SK-N-DZ (cell line): ENCODE data around the gene SORCS2.

Source experiments
- DNase-seq: peaks from one replicate; pipeline ENCODE4 v3.0.0-alpha.2; 2015; ENCODE audit warnings: low spot score

Gene SORCS2

DNA sequence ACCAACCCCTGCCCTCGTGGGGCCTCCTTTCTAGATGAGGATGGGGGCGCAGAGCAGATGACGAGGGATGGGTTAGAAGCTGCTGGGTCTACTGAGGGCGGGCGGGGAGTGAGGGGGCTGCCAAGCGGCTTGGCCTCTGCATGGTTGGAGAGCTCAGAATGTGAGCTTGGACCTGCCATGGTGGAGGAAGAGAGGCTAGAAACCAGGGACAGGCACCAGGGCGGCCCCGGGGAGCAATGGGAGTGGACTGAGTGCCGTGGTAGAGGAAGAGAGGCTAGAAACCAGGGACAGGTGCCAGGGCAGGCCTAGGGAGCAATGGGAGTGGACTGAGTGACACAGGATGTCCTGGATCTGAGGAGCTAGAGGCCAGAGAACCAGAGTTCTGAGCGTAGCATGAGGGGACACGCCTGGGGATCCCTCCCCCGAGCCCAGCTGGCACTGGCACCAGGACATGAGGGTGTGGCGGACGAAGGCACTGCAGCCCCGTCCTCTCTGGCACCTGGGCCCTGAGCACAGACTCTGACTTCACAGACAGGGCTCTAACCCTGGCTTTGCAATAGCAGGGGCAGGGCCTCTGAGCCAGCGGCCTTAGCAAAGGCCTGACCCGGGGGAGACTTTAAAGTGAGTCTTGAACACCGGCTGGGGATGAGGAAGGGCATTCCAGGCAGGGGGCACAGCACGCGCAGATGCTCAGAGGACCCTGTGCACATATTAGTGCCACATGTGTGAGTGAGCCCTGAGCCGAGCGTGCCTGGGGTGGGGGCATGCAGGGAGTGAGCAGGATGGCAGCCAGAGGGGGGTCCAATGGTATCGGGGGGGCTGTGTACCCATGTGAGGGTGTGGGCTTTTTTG is 456.4 kb downstream of the SORCS2 start:
- no peak for DNase-seq

DNA sequence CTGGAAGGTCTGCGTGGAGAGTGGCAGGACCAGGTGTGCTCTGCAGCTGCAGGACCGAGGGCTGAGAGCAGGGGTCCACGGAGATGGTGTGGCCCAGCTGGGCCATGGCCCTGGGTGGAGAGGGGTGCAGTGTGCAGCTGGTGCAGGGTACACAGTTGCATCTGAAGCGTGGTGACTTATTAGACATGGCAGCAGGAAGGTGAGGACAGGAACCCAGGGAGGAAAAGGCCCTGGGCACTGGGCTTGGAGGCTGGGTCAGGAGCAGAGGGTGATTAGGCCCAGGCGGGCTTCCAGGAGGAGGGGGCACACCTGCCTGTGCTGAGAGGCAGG is 457.0 kb downstream of the SORCS2 start:
- no peak for DNase-seq

DNA sequence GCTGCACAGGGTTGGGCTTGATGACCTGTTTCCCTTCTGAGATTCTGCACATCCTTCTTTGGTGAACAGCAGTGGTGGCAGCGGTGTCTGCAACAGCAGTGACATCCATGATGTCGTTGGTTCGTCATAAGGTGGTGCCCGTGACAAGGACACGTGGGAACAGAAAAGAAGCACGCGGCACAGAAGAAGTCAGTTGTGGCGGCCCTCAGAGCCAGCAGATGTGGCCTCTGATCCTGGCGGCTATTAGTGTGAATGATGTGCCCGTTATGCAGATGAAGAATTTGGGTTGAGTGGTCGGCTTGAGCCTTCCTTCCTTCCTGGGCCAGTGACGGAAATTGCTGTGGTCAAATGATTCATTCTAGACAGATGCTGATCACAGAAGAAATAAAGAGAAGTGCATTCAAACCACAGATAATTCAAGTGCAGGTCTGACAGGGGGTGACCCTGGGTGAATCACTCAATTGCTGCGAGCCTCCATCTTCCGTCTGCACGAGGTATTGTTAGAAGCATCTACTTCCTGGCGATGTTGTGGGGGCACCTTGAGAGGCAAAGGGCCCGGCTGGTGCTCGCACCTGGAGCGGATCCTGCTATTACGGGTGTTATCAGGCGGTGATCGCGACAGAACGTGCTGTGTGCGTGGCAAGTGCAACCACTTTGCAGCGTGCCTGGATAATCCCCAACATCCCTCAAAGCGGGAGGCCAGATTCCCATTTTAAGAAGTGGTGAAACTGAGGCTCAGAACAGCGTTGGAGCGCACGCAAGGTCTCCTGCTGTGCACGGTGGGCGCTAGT is 457.6 kb downstream of the SORCS2 start:
- DNase-seq, result no peak

DNA sequence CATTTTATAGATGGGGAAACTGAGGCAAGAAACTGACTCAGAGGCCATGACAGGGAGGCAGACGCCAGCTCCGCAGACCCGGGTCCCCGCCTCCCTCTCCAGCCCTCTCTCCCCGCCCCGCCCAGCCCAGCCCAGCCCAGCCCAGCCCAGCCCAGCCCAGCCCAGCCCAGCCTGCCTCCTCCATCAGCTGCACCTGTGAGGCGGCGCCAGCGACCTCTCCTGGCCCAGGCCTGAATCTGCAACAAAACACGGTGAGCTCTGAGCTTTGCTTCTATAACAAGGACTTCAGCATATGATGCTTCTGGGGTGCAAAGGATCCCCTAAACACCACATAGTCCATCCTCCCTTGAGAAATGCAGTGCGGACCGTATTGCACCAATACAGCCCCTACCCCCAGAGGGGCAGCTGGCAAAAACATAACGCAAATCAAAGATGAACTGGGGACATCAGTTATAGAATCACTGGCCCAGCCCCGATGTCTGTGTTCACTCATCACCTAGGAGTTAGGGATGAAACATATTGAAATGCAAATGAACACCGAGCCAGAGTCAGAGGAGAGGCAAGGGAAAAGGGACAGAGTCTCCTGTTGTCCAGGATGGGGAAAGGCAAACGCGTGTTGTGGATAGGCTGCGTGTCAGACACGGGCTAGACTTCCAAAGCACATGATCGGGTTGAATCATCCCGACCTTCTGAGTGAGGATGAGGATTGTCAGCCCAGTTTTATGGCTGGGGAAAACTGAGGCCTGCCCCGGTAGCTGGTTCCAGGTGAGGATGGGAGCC is 458.5 kb downstream of the SORCS2 start:
- DNase-seq, result no peak

DNA sequence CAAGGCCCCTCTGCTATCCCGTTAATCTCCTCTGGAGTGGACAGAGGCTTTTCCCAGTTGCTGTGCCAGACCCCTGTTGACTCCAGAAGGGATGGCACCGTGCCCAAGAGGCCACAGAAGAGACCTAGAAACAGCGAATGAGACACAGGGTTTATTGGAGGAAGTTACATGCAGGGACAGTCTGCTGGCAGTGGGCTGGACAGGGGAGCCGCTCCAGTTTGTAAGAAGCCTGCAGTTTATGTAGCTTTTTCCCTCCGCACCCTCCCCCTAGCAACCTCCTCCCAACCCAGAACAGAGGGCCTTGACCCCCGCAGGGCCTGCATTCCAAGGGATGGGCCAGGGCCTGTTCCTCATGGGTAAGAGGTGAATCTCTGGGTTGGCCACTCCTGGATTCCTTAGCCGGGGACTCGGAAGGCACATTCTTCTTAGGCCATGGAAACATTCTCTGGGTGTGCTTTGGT is 459.2 kb downstream of the SORCS2 start:
- no peak for DNase-seq

DNA sequence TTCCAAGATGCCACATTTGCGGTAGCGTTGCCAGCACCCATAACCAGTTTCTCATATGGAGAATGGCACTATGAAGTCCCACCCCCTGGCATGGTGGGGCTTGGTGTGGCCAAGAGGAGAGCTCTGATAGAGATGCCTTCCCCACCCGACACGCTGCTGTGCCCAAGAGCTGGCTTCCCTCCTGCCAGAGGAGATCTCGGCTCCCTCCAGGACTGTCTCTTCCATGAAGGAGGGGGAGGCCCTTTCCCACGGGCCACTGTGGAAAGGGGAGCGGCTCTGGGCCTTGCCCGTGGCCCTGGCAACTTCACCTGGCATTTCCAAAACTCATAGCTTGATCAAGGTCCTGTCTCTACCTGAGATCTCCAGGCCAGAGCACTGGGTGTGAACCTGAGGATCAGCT is 459.7 kb downstream of the SORCS2 start:
- no peak for DNase-seq

DNA sequence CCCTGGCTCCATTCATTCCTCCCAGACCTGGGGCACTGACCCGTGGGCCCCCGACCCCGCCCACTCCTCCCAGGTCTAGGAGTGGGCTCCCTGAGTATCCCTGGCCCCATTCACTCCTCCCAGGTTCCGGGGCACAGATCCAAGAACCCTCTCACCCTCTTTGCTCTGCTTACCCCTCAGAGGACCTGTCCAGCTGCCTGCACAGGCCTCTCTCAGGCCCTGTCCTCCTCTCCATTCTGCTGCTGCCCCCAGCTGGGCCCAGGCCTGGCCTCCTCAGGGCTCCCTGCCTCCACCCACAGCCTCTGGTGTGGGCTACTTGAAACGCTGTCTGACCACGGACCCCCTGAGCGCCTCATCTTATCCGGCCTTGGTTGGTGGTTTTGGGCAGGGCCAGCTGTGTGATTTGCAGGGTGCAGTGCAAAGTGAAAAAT is 460.1 kb downstream of the SORCS2 start:
- no peak for DNase-seq

DNA sequence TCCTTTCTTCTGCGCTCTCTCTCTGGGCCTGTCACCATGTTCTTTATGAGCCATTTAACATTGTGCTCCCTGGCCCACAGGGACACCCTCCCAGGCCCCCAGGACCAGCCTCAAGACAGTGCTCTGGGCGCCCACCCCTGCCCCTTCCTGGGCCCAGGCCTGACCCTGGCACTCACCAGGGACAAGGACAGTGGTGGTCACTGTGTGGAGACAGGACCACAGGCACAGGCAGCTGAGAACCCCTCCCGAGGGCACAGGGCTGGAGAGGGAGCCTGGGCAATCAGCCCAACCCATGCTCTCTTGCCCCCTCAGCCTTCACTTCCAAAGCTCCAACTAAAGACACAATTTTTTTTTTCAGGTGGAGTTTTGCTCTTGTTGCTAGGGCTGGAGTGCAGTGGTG is 460.6 kb downstream of the SORCS2 start:
- no peak for DNase-seq

DNA sequence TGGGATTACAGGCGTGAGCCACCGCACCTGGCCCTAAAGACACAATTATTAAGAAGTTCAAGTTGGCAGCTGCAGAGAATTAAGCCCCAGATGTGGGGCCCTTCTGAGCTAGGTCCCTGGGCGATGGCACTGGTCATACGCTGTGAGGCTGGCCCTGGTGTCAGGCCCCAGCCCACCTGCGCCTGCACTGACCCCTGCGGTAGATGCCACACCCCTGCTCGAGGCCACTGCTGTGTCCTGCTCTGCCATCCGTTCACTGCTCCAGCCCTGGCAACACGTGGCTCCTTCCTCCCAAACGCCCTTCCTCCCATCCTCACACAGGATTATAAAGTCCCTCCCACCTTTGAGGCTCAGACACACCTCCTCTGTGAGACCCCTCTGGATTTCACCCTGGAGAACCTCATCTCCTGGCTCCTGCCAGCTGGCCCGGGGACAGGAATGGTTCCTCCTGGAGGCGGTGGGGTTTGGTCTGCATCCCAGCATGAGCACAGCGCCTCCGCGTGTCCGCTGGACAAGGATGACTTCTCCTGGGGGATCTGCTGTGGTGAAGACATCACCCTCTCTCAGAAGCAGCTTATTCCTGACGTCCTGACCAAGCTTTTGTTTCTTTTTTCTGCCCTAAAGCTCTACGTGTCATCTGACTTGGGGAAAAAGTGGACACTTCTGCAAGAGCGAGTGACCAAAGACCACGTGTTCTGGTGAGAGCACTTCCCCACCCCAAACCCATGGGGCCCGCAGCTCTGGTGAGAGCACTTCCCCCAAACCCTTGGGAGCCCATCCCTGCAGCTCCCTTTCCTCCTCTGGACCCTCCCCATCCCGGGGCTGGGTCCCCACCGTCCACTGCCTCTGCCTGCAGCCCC is 461.4 kb downstream of the SORCS2 start:
- DNase-seq, result no peak

DNA sequence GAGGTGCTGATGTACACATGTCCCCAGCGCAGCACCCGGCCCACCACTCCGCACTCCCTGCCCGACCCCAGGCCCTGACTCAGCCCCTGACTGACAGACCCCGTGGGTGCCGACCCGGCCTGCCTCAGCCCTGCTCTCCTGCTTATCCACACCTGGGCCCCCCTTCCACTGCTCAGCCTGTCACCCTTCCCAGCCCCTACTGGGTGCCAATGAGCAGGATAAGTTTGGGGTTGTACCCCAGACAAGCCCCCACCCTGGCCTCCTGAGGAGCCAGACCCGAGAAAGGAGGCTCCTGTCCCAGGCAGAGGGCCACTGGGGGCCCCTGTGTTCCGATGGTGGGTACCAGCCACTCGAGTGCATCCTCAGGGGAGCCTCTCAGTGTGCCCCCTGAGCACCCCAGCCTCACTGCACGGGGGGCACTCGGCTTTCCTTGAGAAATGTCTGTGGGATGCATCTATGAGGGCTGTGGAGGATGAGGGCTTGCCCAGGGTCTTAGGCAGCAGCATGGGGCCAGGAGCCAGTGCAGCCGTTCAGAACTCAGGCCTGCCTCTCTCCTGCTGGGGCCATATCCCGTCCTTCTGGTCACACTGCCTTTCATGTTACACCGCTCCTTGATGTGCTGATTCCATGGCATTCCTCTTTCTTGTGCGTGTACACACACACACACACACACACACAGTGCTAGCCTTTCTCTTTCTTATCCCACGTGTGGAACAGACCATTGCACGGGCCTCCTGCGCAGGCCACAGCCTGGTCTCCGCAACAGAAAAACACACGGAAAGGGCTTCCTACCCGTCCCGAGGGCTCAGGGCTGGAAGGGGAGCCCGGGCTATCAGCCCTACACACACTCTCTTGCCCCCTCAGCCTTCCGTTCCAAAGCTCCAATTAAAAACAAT is 462.5 kb downstream of the SORCS2 start:
- DNase-seq, result no peak

DNA sequence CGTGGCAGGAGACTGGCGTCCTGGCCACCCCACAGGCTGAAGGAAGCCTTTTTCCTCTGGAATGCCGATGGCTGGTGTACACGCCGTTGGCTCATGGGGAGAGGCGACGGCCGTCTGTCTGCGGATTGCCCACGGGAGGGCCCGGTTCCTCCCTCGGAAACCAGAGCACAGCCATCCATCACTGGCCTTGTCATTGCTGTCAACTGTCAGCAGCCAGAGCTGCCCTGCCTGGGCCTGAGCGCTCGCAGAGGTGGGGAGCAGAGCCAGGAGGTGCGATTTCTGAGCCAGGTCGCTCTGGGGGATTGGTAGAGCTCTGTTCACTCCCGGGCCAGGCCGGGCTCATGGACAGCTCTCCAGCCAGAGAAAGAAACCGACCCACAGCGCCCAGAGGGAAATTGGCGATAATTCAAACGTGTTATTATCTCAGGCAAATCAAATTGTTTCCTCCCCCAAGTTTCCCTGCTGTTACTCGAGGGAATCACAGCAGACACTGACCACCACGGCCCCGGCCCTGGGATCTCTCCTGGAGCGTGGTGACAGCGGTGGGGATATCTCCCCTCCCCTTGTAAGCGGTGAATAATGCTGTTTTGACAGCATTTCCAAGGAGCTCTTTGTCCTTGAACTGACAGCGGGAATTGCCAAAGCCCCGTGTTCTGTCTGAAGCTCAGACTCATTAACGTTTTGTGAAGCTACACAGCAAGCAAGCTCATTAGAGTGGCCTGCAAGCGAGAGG is 463.3 kb downstream of the SORCS2 start:
- DNase-seq, result peak; percentile 8

DNA sequence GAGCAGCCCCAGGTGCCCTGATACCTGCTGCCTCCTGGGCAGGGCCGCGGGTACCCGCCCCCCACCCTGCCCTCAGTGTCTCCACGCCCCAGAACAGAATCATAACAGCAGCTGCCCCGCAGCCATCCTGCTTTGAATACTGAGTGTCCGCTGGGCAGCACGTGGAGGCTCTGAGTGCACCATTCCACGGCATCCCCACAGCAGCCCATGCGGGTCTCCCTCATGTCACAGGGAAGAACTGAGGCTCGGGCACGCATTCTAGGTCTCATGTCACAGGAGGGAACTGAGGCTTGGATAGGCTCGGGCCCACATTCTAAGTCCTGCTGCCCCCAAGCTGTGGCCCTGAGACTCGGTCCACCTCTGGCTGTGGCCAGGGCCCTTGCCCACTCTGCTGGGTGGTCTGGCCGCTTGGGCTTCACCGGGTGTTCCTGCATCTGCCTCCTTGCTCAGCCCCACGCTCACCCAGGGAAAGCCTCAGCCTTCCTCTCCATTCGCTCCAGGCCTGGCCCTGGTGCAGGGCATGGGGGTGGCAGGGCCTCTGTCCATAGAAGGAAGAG is 464.0 kb downstream of the SORCS2 start:
- DNase-seq, result no peak

DNA sequence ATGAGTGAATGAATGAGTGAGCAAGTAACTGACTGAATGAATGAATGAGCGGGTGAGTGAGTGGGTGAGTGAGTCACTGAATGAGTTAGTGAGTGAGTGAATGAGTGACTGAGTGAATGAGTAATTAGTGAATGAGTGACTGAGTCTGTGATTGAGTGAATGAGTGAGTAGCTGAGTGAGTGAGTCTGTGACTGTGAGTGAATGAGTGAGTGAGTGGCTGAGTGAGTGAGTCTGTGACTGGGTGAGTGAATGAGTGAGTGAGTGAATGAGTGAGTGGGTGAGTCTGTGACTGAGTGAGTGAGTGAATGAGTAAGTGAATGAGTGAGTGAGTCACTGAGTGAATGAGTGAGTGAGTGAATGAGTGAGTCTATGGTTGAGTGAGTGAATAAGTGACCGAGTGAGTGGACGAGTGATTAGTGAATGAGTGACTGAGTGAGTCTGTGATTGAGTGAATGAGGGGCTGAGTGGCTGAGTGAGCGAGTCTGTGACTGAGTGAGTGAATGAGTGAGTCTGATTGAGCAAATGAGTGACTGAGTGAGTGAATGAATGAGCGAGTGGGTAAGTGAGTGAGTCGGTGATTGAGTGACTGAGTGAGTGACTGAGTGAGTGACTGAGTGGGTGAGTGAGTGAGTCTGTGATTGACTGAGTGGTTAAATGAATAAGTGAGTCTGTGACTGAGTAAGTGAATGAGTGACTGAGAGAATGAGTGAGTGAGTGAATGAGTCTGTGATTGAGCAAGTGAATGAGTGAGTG is 465.4 kb downstream of the SORCS2 start:
- DNase-seq, result no peak

DNA sequence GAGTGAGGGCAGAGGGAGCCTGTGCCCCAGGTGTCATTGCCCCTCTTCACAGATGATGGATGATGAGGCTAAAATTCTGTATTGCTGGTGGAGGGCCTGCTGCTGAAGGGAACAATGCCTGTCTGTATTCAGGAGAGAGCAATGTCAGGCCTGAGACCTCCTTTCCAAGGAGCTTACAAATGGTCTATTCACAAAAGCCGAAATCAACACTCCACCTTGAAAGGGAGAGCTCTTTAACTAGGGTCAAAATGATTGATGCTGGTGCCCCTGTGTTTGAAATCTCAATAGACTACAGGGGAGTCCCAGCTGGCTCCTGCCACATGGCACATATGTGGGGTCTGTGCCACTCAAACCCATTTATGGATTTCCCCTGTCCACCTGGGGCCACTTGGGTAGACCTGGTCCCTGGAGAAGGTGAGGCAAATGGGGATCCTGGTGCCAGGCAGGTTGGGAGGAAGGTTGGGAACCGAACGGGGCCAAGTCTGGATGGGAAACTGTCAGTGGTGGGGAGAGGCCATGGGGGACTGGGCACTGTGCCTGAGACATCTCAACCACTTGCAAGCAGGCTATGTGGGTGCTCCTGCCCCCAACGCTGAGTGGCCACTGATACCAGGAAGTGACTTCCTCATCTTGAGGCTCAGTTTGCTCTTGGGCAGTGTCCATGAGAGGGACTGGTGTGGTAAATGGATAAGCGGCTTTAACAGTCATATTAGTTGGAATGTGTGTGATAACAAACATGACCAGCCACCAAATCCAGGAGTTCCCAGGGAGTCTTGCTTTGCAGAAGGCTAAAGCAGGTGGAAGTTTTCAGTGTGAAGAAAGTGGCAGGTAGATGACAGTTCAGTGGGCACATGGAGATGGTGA is 466.2 kb downstream of the SORCS2 start:
- DNase-seq, result no peak

DNA sequence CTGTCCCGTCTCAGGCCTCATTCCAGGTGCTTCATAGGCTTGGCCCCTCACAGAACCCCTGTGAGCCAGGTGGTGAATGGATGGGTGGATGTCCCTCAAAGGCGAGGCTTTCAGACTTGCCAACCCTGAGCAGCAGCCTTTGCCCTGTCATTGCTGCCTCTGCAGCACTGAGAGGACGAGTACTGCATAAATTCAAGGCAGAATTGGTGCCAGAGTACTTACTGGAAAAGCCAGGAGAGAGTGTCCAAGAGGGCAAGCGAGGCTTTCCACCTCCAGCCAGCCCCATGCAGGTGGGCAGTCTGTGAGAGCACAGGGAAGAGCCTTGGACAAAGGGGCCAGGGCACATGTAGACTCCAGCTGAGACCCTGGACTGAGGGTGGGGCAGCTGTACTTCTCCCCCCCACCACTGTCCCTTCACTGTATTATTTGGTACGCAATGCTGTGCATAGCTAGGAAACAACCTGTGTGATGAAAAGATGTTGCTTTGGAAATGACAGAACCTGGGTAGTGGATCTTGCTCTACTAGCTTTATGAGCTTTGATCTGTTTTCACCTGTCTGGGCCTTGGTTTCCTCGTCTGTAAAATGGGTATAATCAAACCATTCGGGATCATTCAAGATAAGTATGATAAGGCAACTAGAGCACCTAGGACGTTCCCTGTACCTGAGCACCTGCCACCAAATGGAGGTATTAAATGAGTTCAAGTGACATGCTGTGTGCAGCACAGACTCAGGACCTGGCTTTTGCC is 467.3 kb downstream of the SORCS2 start:
- DNase-seq, result no peak

DNA sequence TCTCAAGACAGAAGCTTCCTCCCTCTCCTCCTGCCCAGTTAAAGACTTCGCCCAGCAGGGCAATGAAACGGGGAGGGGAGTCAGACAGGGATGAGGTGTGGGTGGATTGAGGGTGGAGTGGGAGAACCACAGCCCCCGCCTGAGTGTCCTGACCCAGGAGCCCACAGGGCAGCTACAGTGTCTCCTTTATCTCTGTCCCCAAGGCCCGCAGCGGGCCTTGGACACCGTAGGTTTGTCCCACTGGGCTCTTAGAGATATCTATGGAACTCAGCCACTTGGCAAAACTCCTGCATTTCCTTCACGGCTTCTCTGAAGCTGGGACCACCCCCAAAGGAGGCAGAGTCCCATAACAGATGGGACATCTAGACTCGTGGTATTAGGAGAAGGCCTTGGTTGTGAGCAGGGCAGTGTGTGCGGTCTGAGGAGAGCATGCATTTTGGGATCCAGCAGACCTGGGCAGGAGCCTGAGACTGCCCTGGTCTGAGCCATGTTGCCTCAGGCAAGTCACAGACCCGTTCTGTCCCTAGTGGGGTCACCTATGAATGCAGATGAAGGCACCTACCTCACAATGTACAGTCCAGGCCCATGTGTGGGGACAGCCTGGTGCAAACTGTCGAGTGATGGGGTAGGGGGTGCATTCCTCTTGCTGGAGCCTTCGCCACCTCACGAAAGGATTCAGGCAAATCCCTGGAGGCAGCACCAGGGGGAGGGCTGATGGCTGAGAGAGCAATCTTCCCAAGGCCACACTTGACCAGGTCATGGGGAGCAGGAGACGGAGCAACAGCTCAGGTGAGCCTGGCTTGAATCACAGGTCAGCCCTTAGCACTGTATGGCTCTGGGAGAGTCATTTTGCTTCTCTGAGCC is 468.1 kb downstream of the SORCS2 start:
- no peak for DNase-seq
